H4 (cell line): ENCODE data around the gene NALCN. TPM values are rescaled to one million over a fixed set of nuclear protein-coding genes. Genes with fewer than 3 reads are reported as not detected.

ENCODE experiments used
- DNase-seq: peaks from one replicate; pipeline ENCODE4 v3.0.0-alpha.2; 2015; ENCODE audit warnings: low spot score
- total RNA-seq: library from RNA; depleted of rRNA; stranded (reverse); fragments of >200 nt; shearing (Covaris generic); gene quantifications from 2 replicates; pipeline ENCODE4 v1.2.3, GENCODE V29; 2014

NALCN gene
- total RNA-seq, 1 experiment from 2014 or later, result 0.27 TPM

GRCh38 chr13:101291206-101291605 lies 125.1 kb downstream of the NALCN start:
- DNase-seq, result peak; percentile 43

DNA sequence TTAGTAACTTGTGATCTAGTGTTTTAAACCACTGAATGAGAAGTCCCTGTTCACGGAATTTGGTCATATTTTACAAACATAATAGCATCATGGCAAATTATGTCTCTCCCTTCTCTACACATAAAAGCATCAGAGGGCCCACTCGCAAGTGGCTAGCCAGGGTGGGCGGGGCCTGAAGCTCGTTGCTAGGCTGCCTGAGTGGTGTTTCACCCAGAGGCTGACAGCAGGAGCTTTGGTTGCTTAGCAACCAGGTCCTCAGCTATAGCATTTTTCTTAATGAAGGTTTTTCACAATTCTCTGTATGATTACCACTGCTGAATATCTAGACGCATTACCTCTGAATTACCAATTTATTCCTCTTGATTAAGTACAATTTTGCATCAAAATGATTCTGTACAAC lies 126.5 kb downstream of the NALCN start:
- peak; percentile 25 for DNase-seq

GRCh38 chr13:101283782-101284181 lies 132.5 kb downstream of the NALCN start:
- no peak for DNase-seq

DNA sequence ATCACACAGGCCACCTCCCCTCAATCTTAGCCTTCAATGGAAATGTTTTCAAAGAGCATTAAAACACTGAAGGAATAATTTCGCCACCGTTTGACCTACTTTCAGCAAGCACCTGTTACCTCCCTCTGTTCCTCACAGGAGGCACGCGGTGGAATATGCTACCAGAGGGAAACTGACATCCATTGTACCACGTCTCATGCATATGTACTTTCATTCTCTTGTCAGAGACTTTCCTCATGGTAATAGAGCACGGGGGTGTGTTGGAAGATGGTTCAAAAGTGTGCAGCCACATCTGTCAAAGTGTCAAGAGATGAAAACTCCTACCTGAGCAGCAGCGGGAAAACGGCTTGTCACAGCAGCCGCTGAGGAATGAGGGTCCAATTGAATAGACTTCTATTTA lies 143.4 kb downstream of the NALCN start:
- DNase-seq, result no peak

GRCh38 chr13:101271681-101272245 lies 144.5 kb downstream of the NALCN start:
- DNase-seq, result no peak

DNA sequence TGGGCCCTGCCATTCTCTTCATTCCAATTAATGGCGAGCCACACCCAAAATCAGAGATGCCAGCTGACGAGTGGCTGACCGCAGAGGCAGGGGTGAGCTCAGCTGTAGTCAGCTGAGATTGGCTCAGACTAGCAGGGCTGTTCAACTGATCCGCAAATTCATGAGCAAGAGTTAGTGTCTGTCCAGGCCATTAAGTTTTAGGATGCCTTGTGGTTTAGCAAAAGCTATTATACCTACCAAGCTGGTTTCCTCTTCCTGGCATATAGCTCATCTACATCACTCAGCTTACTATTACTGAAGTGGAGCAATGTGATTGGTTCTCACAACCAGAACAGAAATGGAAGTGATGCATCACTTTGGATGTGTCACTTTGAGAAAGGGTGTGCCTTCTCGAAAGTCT lies 148.7 kb downstream of the NALCN start:
- DNase-seq, result peak; percentile 70

GRCh38 chr13:101265934-101266333 lies 150.4 kb downstream of the NALCN start:
- DNase-seq, result no peak

DNA sequence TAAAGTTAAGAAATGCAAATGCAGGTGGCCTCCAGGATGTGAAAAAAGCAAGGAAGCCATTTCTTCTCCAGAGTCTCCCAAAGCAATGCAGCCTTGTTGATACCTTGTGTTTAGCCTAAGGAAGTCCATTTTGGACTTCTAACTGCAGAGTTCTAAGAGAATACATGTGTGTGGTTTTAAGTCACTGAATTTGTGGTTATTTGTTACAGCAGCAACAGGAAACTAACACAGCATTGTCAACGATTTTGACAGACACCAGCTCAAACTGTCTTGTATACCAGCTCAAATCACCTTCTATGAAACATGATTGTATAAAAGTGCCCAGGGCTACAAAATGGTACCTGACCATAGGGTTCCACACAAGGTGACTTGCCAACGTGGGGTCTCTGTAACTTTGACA lies 151.4 kb downstream of the NALCN start:
- no peak for DNase-seq

DNA sequence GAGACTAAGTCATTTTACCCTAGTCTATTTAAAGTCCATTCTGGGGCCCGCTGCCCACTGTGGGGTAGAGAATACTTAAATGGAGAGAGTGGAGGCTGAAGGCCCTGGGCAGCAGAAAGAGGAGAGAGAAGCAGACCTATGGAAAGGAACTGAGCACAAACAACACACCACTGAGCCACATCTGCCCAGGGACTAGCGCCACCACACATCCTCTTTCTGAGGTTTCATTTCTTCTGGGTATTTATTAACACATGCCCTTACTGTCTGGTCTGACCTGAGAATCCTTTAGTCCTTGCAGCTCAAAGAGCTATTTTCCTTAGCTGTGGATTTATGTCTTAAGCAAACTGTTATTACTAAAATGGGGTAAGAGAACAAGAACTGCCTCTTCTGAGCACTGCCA lies 154.0 kb downstream of the NALCN start:
- no peak for DNase-seq

DNA sequence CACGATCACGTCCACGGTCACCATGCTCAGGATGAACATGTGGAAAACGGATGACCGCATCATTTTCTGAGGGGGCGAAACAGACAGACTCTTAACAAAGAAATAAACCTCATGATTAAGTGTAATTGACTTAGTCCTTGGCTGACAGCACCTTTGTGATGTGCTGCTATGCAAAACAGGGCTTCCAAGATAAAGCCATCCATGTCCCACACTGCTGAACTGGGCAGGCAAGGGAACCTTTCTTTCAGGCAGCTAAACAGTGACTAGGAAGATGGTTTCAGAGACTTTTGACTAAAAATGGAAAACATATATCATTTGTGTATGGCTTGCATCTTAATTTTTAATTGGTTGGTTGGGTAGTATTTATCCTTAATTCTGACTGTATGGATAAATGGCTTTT lies 157.8 kb downstream of the NALCN start:
- DNase-seq, result no peak

- peak; percentile 75 for DNase-seq
Observed at GRCh38 chr13:101258071-101258470, 158.2 kb downstream of the NALCN start.

- no peak for DNase-seq
Observed at GRCh38 chr13:101248739-101249514, 167.4 kb downstream of the NALCN start.

- no peak for DNase-seq
Observed at GRCh38 chr13:101242720-101243119, 173.6 kb downstream of the NALCN start.

DNA sequence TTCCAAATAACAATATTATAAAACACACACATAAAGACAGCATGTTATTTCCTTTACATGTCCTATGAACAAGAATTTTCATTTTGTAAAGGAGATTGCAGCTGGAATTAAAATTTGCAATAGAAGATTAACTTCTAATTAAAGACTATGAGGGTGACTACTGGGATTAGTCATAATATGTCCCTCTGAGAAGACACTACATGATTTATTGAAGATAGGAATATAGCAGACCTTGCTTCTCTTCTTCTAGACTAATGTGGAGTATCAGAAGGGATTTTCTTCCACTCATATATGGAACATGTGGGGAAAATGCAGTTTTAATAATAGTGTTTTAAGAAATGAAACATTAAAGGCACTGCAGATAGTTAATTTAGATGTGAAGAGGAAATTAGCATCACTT lies 177.8 kb downstream of the NALCN start:
- DNase-seq, result no peak

- no peak for DNase-seq
Observed at GRCh38 chr13:101231751-101232428, 184.4 kb downstream of the NALCN start.

DNA sequence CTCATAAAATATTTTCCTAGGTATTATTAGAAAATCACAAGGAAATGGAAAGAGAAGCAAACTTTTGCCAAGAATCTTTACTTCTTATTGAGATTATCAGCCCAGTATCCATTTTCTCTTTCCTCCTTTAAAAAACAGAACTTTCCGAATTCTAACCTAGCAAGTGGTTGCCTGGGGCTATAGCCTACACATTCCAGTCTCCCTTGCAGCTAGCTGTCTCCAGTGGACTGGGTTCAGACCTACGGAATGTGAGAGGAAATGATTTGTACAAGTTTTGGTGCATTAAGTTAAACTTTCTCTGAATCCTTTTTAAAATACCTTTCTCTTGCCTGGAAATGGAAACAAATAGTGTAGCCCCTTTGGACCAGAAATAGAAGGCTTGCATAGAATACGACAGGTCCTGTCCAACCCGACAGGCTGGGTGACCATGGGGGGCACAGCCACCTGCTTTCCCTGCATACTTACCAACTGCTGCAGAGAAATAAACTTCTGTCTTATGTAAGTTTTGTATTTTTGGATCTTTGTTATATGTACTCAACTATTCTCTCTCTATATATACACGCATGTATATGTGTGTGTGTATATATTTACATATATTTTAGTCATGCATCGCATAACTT lies 185.9 kb downstream of the NALCN start:
- no peak for DNase-seq

DNA sequence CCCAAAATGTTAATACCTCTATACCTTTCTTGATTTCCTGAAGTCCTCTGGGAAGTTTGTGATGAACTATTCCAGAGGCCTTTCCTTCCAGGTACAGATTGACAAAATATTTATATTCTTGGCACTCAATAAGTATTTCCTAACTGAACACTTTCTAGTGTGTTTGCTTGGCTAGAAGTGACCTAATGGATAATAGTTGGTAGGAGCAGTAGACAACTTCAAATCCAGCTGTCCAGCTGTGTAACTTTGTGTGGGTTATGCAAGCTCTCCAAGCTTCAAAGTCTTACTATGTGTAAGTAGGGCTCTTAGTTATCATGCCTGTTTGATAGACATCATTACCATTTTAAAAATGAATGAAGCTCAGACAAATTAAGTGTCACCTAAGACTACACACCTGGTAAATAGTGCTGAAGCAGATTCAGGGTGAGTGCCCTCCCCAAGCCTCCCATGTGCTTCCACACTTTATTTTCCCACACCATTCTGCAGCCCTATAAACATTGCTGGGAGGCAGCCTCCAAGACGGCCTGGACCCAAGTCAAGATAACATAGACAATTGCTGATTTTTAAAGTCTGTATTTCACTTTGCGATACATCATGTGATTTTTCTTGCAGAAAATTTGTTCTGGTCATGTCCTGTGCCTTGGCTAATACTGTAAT lies 196.6 kb downstream of the NALCN start:
- DNase-seq, result no peak

DNA sequence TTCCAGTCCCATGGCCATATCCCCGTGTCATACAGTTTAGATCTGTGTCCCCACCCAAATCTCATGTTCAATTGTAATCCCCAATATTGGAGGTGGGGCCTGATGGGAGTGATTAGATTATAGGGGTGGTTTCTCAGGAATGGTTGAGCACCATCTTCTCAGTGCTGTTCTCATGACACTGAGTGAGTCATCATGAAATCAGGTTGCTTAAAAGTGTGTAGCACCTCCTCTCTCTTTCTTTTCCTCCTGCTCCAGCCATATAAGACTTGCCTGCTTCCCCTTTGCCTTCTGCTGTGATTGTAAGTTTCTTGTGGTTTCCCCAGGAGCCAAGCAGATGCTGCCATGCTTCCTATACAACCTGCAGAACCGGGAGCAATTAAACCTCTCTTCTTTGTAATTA lies 197.8 kb downstream of the NALCN start:
- no peak for DNase-seq

DNA sequence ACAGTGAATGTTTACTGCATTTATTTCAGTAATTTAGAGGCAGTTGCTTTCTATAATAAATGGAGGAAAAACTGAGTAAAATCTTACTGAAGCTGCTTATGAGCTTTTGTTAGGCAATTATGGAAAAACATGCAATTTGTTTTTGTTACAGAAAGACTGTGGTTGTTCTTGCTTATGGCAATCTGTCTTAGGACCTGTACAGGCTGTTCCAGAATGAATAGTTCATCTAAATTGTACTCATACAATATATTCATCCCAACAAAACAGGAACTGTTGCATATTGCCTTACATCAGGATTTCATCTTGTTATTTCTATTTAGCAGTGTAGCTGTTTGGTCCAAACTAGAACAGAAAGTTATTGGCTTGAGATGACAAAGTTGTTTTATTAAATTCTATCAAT lies 199.2 kb downstream of the NALCN start:
- no peak for DNase-seq

GRCh38 chr13:101211261-101211660 lies 205.0 kb downstream of the NALCN start:
- DNase-seq, result no peak

- DNase-seq, result no peak
Observed at GRCh38 chr13:101210774-101211173, 205.5 kb downstream of the NALCN start.
